Measurements from ENCODE around the gene CCNQ. TPM values are rescaled to one million over a fixed set of nuclear protein-coding genes. Genes with fewer than 3 reads are reported as not detected.

Gene CCNQ
- total RNA-seq, 1 donor from 2014 or later = 53.4 TPM

- no peaks in the 10 kb centered on the region for H3K27me3 ChIP-seq (ENCODE audit: control insufficient read depth, insufficient read depth, low read length)
- DNase-seq (ENCODE audit: low read depth) (no peak), FAIRE-seq (no peak)
- H3K4me3 ChIP-seq (ENCODE audit: low read depth, low read length) = no peak overlapping the region
- TF ChIP-seq CTCF (IDR thresholded peaks at IDR 0.05; ENCODE audit: insufficient read depth, low read length, severe bottlenecking) = no peak
- no peaks in the 10 kb centered on the region for H3K36me3 ChIP-seq (ENCODE audit: control insufficient read depth, insufficient read depth, low read length)
Measured at GRCh38 chrX:153625271-153626024, 26.5 kb upstream of the CCNQ start.

- FAIRE-seq = no peak
- TF ChIP-seq CTCF (IDR thresholded peaks at IDR 0.05; ENCODE audit: insufficient read depth, low read length, severe bottlenecking) = no peak
Measured at GRCh38 chrX:153624196-153625091, 25.5 kb upstream of the CCNQ start.

GRCh38 chrX:153623310-153624029, 24.5 kb upstream of the CCNQ start:
- no peak for FAIRE-seq
- Histone ChIP-seq H3K36me3 (ENCODE audit: control insufficient read depth, insufficient read depth, low read length) (no peaks in the 10 kb centered on the region), H3K4me3 (ENCODE audit: low read depth, low read length) (no peak overlapping the region), H3K27me3 (ENCODE audit: control insufficient read depth, insufficient read depth, low read length) (no peaks in the 10 kb centered on the region)
- no peak for DNase-seq (ENCODE audit: low read depth)
- no peak for TF ChIP-seq CTCF (IDR thresholded peaks at IDR 0.05; ENCODE audit: insufficient read depth, low read length, severe bottlenecking)

More at GRCh38 chrX:153624196-153625091, 25.5 kb upstream of the CCNQ start:
- no peak for DNase-seq (ENCODE audit: low read depth)
- no peaks in the 10 kb centered on the region for H3K36me3 ChIP-seq (ENCODE audit: control insufficient read depth, insufficient read depth, low read length)
- H3K27me3 ChIP-seq (ENCODE audit: control insufficient read depth, insufficient read depth, low read length) = no peaks in the 10 kb centered on the region
- no peak overlapping the region for H3K4me3 ChIP-seq (ENCODE audit: low read depth, low read length)

GRCh38 chrX:153622661-153623309, 23.8 kb upstream of the CCNQ start:
- DNase-seq (ENCODE audit: low read depth) (no peak), FAIRE-seq (no peak)
- no peaks in the 10 kb centered on the region for H3K36me3 ChIP-seq (ENCODE audit: control insufficient read depth, insufficient read depth, low read length)
- no peak overlapping the region for H3K4me3 ChIP-seq (ENCODE audit: low read depth, low read length)
- no peaks in the 10 kb centered on the region for H3K27me3 ChIP-seq (ENCODE audit: control insufficient read depth, insufficient read depth, low read length)
- no peak for TF ChIP-seq CTCF (IDR thresholded peaks at IDR 0.05; ENCODE audit: insufficient read depth, low read length, severe bottlenecking)

- Histone ChIP-seq H3K36me3 (ENCODE audit: control insufficient read depth, insufficient read depth, low read length) (no peaks in the 10 kb centered on the region), H3K4me3 (ENCODE audit: low read depth, low read length) (no peak overlapping the region), H3K27me3 (ENCODE audit: control insufficient read depth, insufficient read depth, low read length) (no peaks in the 10 kb centered on the region)
- FAIRE-seq (no peak), DNase-seq (ENCODE audit: low read depth) (no peak)
- TF ChIP-seq CTCF (IDR thresholded peaks at IDR 0.05; ENCODE audit: insufficient read depth, low read length, severe bottlenecking) = no peak
Measured at GRCh38 chrX:153621949-153622598, 23.1 kb upstream of the CCNQ start.

All from bronchial epithelial cell (primary cell).